ENCODE data around the gene DENND5A.
A peak's percentile ranks its signal among the peaks of the same experiment; 100 is the strongest.
"Not testable (repeated sequence)": the region's sequence is repeated elsewhere in the genome, so short reads cannot be mapped to it uniquely, and the experiment has no call there.

The DENND5A gene

DNA sequence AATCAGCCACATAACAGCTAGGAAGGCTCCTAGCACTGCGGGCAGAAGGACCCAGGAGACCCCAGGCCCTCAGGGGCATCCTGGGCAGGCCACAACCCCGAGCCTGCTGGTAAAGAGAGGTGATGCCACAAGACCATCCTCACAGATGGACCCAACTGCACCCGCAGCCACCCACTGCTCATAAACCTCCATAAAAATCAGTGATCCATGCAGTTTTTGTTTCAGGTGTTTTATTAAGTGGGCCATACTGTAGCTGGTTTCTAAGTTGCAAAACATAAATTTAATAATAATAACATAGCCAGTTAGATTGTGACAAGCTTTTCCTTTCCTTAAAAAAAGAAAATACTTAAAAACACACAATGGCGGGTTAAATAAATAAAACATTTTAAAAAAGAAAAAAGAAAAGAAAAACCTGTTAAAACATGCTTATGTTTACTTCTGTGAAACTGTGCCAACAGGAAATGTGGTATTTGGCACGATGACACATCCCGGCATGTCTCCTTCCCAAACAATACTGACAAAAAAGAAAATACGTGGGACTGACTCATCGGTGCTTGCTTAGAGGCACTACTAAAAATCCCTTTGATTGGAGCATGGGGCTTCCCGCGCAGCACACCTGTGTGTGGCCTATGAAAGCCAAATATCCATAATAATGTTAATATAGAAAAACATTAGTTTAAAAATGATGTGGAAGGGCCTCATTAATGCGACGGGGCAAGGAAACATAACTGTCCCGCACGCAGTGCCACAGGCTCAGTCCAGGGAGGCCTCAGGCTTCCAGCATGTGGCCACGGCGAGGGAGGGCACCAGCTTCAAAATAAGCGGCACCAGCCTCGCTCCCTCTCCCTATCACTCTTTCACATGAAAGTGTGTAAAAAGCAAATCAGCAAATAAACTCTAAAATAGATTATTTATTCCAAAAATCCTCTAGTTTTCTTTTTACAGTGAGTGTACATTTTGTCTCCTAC lies 126.3 kb downstream of the DENND5A start:
- DNase-seq (ENCODE audit: low read depth in 2 of 2) = peak in 1 of 2 donors; percentile 12

DNA sequence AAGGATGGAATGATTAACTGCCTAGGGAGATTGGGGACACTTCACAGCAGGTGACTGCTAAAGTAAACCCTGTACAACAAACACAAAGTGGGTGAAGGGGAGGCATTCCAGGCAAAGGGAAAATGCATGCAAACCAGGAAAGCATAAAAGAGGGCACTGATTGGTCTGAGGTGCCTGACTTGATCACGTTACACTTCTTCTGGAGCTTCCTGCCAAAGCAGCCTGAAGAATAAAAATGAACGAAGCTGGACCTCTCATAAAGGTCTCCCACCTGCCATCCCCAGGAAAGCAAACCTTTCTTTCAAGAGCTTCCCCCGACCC lies 127.1 kb downstream of the DENND5A start:
- DNase-seq (ENCODE audit: low read depth in 2 of 2) = no peak

DNA sequence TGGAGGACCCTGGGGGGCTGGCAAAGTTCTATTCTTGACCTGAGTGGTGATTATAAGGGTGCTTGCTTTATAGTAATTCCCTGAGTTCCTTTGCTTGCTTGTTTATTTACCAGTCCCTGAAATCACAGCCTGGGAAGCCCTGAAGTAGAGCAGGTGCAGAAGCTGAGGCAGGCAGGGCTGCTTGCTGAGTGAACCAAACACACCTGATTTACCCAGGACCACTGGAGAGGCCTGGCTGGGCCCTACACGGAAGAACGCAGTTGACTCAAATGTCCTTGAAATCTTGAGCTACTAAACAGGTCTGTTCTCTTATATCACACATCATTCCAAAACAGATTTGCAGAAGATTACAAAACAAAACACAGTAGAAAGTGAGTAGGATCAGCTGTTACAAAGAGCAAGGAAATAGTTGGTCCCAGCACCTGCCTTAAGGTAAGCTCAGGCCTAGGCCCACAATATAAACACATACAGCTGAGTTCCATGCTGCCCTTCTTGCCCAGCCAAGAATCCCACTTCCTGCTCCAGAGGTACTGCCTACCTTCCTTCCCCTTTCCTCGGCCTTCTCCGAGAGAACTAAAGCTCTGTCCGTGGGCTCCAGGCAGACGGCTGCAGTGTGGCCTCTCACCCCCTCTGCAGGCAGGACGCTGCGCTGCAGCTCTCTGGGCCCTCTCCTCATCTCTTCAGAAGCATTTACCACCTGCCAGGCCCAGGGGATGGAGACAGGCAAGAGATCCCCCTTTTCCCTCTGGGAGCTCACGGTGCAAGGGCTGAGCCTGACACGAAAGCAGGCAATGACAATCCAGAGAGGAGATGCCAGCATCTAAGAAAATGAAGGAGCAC lies 127.6 kb downstream of the DENND5A start:
- peak; percentile 53 to 64 for DNase-seq (ENCODE audit: low read depth in 2 of 2)

DNA sequence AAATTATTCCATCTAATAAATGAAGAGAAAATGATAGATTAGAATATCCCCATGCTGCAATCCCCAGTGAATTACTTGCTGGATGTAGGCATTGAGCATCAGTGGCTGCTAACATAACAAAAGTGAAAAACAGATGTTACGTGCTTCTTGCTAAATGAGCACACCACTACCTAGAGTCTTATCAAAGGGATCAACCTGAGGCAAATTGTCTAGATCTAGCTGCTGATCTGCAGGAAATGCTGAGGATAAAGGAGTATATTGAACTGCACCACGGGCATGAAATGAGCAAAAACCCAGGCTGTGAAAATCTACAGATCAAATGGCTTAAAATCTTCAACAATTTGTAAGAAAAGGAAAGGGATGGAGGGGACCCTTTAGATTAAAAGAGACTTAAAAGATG lies 128.4 kb downstream of the DENND5A start:
- no peak for DNase-seq (ENCODE audit: low read depth in 2 of 2)

DNA sequence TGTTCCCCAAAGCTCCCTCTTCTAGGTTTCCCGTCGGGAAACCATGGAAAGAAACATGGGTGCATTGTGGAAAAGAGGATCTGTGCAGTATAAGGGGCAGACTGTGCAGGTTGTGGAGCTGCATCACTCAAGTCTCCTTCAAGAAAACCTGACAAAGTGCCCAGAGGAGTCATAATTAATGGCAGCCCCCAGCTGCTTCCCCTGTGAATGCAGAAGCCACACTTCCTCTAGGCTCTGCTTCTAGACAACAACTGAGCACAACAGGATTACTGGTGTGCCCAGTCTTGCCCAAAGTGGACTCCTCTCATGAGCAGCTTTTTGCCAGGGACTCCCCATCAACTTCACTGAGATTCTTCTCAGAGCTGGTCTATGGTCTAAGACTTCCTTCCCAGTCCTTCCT lies 131.2 kb downstream of the DENND5A start:
- no peak for DNase-seq (ENCODE audit: low read depth in 2 of 2)

DNA sequence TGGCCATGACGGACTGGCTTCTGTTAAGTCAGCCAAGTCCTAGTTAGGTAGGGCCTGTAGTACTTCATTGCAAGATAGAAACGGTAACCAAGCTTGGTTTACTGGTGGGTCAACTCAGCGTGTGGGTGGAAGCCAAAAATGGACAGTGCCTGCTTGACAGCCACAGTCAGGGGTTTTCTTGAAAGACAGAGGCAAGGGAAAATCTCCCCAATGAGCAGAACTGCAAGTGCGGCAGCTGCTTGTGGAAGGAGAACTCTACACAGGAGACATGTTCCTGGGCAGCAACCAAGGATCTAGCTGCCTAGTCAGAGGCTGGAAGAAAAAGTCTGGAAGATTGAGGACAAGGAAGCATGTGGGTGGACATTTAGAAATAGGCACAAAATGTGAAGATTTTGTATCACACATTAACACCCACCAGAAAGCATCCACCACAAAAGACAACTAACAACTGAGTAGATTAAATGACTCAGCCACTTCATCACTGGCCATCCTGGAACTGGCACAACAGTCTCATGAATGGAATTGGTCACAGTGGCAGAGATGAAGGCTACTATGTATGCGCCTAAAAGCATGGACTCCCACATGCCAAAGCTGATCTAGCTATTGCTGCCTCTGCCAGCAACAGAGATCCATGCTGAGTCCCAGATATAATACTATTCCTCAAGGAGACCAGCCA lies 132.8 kb downstream of the DENND5A start:
- DNase-seq (ENCODE audit: low read depth in 2 of 2) = no peak

DNA sequence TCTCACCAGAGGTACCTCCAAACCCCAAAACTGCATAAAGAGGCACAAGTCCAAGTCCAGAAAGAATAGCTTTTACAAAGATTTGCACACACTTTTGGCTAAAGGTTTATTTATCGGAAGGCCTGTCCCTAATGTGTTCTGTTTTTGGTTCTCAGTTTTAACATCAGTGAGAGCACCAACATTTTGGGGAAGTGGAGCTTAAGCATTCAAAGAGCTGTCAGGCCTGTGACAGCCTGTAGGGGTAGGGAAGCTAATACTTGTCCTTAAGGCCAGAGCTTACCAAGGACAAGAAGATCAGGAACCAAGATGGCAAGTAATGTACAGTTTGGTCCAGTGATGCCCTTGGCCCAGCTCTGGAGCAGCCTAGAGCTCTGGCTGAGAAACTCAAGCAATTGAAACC lies 134.9 kb downstream of the DENND5A start:
- no peak for DNase-seq (ENCODE audit: low read depth in 2 of 2)

DNA sequence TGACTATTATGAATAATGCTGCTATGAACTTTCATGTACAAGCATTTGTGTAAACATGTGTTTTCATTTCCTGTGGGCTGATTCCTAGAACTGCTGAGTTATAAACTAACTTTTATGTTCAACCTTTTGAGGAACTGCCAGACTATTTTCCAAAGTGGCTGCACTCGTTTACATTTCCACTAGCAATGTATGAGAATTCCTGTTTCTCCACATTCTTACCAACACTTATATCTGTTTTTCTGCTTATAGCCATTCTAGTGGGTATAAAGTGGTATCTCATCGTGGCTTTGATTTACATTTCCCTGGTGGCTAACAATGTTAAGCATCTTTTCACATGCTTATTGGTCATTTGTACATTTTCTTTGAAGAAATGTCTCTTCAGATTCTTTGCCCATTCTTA lies 138.5 kb downstream of the DENND5A start:
- no peak for DNase-seq (ENCODE audit: low read depth in 2 of 2)

DNA sequence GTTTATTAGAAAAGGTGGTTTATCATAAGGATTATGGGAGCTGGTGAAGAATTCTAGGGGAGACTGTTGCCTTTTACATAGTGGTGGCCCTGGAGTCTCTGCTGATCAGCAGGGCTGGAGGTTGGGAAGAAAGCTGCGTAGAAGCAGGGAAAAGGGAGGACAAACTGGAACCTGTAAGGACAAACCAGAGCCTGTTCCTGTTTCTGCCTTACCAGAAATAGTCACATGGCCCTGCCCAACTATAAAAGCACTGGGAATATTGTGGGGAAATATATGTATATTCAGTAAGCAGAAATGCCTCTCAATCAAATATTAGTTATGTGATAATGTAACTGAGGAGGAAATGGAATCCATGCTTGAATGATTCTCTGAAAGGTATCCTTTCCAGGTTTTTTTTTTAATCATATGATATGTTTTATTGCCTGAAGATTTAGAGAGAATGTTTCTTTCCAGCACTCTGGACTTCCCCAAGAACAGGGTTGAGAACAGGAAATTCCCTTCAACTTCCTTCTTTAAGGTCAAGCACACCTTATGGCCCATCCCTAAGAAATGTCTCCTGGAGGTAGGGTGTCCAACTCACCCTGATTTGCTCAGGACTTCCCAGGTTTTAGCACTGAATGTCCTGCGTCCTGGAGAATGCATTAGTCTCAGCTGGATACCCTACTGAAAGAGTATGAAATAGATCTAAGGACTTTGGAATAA lies 139.8 kb downstream of the DENND5A start:
- no peak for DNase-seq (ENCODE audit: low read depth in 2 of 2)

DNA sequence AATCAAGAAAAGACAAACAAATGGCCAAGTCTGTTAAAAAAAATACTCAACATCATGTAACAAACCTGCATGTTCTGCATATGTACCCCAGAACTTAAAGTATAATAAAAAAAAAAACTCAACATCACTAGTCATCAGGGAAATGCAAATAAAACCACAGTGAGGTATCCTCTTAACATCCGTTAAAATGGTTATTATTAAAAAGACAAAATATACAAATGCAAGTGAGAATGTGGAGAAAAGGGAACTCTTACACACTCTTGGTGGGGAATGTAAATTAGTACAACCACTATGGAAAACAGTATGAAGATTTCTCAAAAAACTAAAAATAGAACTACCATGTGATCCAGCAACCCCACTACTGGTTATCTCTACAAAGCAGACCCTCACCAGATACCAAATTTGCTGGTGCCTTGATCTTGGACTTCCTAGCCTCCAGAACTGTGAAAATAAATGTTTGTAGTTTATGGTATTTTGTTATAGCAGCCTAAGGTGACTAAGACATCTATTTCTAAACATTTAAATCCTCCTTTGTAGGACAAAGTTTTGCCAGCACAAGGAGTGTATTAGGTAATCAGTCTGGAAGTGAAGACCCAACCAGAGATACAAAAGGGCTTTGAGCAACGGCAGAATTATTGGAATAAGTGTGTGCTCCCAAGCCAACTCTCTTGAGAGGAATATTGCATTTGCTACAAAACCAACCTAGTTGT lies 141.4 kb downstream of the DENND5A start:
- no peak for DNase-seq (ENCODE audit: low read depth in 2 of 2)

DNA sequence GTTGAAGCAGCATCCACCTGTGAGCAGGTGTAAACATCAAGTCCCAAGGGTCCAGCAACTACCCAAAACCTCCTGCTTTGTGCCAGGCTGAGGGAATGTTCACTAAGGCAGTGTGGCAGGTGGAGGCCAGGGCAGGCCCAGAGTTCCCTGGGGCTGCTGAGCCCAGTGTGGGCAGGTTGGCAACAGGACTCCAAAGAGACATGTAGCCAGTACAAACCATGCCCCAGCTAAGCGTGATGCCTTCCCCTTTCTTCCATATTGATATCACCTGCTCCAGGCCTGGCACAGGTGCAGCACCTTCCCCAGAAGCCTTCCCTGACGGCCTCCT lies 143.7 kb downstream of the DENND5A start:
- no peak for DNase-seq (ENCODE audit: low read depth in 2 of 2)

DNA sequence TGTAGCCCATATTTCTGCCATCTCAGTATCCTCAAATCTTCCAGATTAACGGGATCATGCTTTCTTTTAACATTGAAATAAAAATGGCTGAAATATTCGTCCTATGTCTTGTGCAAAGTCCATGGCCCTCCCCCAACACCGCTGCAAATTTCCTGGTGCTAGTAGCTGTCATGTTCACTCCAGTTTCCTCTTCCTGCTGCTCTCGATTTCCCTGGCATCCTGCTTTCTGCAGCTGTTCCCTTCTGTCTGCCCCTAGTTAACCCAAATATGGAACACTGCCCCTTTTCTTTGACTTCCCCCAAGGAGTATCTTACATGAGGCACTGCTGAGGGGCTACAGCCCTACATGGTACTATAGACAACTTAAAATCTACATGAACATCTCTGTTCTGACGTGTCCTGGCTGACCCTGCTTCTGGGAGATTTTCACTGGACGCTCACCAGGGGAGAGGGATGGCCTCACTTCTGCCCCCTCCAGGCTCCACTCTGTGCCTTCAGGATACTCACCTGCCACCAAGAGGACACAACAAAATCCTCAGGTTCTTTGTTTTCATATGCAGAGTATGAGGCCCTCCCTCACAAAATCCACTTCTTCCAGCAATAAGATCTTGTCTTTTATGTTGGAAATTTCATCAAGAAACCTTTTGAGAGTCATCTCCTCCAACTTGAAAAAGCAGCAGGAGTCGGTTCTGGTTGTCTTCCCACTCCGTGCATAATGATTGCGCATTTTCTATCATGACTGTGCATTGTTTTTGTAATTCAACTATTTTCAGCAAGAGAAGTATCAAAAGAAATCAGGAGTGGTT lies 144.3 kb downstream of the DENND5A start:
- no peak for DNase-seq (ENCODE audit: low read depth in 2 of 2)

DNA sequence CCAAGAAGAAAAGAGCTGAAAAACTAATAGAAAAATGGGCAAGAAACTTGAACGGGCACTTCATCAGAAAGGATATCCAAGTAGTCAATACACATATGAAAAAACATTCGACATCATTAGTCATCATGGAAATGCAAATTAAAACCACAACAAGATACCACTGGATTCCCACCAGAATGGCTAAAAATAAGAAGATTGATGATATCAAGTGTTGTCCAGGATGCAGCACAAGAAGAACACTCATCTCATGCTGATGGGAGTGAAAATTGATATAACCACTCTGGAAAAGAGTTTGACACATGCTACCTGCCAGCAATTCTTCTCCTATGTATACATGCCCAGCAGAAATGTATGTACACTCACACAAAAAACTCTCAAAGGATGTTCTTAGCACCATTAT lies 146.9 kb downstream of the DENND5A start:
- no peak for DNase-seq (ENCODE audit: low read depth in 2 of 2)

DNA sequence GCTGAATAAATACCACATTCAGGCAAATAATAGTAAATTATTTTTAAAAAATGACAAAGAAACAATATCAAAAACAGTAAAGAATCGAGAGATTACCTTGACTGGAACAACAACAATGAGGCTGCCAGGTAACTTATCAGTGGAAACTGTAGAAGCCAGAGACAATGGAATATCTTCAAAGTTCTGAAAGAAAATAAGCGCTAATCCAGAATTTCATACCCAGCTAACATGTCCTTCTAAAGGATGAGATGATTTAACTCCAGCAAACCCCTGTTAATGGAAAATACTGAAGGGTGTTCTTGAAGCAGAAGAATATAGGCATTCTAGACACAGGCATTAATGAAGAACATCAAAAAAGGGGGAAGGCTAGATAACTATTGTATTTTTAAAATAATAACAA lies 153.1 kb downstream of the DENND5A start:
- DNase-seq (ENCODE audit: low read depth in 2 of 2) = no peak

DNA sequence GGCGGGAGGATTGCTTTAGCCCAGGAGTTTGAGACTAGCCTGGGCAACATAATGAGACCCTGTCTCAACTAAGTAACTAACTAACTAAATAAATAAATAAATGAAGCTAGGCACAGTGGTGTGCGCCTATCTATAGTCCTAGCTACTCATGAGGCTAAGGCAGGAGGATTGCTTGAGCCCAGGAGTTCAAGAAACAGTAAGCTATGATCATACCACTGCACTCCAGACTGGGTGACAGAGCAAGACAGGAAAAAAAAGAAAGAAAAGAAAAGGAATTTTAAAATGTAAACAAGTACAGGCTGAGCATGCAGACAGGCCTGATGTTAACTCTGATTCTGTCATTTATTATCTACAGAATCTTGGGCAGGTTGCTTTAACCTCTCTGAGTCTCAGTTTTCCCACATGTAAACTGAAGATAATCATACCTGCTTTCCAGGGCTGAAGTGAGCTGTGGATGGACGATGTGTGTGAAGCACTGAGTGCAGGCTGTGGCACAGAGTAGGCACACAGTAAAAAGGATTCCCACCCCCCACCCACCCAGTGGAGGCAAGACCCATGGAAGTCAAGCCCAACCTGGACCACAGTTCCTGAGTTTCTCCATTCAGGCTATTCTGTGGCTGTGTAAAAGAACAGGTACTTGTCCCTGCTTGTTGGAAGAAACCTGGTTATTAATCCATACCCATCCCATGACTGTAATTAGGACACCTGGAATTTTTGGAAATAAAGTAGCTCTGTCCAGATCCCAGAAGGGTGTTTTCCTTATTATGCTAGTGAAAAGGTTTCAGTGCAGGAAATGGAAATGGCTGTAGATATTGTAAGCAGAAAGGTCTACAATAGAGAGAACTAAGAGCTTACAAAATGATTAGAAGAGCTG lies 155.1 kb downstream of the DENND5A start:
- DNase-seq (ENCODE audit: low read depth in 2 of 2) = no peak

DNA sequence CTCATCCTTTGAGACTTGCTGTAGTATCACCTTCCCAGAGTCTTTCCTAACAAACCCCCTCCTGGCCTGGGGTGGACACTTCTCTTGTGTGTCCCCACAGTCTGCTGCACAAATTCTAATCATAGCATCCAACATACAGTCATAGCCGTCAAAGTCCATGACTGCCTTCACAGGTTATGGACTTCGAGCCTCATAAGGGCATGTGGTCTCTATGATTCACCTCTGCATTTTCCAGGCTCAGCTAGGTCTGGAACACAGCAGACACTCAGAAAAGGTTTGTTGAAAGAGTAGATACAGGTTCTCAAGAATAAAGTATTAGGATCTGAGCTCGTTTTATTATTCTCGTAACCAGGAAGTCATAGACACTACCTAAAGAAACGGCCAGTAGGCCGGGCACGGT lies 160.6 kb downstream of the DENND5A start:
- DNase-seq (ENCODE audit: low read depth in 2 of 2) = no peak

DNA sequence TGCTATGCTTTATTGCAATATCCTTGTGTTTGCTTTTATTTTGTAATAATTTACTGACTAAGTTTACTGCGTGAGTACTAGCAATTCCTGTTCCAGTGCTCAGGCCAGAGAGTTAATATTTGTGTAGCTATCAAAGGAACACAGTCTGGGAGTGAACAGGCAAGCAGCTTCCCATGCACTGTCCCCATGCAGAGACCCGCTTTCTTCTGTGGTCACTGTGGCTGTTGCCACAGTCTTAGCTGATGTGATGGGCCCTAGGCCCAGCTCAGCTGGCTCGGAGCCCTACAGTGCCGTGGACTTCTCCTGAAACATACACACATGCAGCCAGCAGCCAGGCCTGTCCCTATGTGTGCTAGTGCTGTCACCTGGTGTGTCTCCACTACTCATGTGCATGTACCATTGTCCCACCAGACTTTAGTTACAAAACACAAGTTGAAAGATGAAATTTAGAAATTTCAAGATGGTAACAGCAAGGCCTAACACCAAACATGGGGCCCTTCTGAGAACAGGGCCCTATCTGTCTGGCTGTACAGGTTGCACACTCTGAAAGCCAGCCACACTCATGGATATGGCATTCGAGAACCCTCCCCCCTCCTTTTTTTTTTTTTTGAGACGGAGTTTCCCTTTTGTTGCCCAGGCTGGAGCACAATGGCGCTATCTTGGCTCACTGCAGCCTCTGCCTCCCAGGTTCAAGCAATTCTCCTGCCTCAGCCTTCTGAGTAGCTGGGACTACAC lies 161.4 kb downstream of the DENND5A start:
- no peak for DNase-seq (ENCODE audit: low read depth in 2 of 2)

DNA sequence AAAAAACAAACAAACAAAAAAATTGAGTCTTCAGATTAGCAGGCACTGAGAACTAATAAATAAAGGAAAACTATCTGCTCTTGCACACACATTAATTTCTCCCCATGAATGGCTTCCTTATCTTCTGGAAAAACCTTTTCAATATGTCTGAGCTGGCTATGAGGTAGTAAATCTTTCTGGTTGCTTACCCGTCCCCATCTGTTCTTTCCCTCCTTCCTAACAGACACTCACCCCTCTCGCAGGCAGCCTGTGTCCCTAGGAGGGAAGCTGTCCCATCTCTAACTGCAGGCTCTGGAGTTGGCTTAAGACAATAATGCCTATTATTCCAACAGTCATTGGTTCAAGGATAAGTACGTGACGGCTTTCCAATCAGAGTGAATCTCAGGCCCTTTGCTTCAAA lies 165.5 kb downstream of the DENND5A start:
- DNase-seq (ENCODE audit: low read depth in 2 of 2) = no peak

DNA sequence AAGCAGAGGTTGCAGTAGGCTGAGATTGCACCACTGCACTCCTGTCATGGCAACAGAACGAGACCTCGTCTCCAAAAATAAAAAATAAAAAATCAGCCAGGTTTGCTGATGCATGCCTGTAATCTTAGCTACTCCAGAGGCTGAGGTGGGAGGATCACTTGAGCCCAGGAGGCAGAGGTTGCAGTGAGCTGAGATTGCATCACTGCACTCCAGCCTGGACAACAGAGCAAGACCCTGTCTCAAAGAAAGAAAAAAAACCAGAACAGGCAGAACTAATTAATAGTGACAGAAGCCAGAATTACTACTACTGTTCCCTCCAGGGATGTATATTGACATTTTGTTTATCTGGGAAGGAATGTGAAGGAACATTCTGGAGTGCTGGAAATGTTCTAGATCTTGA lies 166.7 kb downstream of the DENND5A start:
- not testable (repeated sequence) for DNase-seq (ENCODE audit: low read depth in 2 of 2)

Data from activated CD4-positive, alpha-beta T cell treated with anti-CD3 and anti-CD28 coated beads for 24 hours (primary cell).